Neural cell (in vitro differentiated cells): ENCODE data around the gene MMP24OS.

ENCODE experiments used
- POLR2AphosphoS5 ChIP-seq: IDR thresholded peaks from 2 replicates; pipeline ENCODE4 v1.6.1; 2012
- TAF1 ChIP-seq: IDR thresholded peaks from 2 replicates; pipeline ENCODE4 v1.6.1; 2012; ENCODE audit warnings: low read depth

DNA sequence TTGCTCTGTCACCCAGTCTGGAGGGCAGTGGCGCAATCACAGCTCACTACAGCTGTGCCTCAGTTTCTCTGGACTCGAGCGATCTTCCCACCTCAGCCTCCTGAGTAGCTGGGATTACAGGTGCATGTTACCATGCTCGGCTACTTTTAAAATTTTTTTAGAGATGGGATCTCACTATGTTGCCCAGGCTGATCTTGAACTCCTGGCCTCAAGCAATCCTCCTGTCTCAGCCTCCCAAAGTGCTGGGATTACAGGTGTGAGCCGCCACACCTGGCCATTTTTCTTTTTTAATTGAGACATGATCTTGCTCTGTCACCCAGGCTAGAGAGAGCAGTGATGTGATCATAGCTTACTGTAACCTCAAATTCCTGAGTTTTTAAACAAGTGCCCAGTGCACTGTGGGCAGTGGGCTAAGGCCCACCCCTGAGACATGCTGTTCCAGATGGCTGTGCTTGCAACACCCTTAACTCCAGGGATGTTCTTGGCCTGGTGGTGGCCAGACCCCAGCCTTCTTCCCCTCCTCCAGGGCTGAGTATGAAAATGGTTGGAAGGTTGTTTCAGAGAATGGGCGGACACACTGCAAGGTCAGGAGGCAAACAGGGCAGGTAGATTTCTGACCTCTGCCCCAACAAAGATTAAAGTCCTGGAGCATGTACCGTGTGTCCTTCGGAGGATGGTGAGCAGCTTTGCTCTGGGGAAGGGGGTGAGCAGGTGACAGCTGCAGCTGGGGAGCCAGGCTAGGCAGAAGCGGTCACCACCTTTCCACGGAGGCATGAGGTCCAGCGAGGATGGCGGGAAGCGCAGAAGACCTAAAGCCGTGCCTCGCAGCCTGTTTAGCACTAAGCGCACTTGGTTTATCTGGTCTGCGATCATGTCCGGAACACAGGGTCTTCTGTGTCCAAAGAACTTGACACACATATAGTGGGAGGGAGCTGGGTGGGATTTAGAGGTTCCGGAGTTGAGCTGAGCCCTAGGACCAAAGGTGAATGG lies 15.7 kb upstream of the MMP24OS start:
- no peak for TF ChIP-seq POLR2AphosphoS5
- no peak for TF ChIP-seq TAF1
